ENCODE measurements around the gene SPAG5.
"Not testable (repeated sequence)": the region's sequence is repeated elsewhere in the genome, so short reads cannot be mapped to it uniquely, and the experiment has no call there.

The SPAG5 gene

DNA sequence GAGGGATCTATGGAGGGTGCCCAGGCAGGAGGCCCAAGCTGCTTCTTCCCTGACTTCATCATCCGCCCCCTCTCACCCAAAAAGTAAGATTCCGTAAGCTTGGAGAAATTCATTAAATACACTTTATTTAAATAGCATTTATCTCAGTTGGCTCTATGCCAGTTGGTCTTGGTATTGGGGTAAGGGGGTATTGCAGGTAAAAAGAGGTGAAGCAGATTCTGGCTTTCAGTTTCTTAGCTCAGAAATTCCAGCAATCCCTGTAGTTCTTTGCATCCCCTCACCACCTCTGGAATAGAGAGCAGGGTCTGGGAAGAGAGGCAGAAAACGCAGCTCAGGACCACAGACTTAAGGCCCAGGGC lies 21.4 kb downstream of the SPAG5 start:
- peaks cover 20% of the 10 kb centered on the region for H3F3A ChIP-seq (ENCODE audit: control insufficient read depth, insufficient read depth)
- peaks cover 83% of the 10 kb centered on the region for H3K36me3 ChIP-seq (ENCODE audit: control insufficient read depth, low read length)
- H4K20me1 ChIP-seq (ENCODE audit: control insufficient read depth, insufficient read depth, low read depth, low read length): no peaks in the 10 kb centered on the region
- peak overlapping the region; percentile 72 for H3K4me3 ChIP-seq (ENCODE audit: low read length)
- no peaks in the 10 kb centered on the region for H3K27me3 ChIP-seq (ENCODE audit: control insufficient read depth, low read length)
- peak overlapping the region; percentile 61 for H3K27ac ChIP-seq (ENCODE audit: low read depth, low read length)
- peaks cover 22% of the 10 kb centered on the region for H3K4me1 ChIP-seq (ENCODE audit: control insufficient read depth, low read length)
- peak overlapping the region; percentile 67 for H3K4me2 ChIP-seq (ENCODE audit: low read length)
- no peaks in the 10 kb centered on the region for H3K79me2 ChIP-seq (ENCODE audit: control insufficient read depth, low read length)
- H3K9me2 ChIP-seq (replicated peaks; ENCODE audit: control insufficient read depth, low read length): no peaks in the 10 kb centered on the region
- no peaks in the 10 kb centered on the region for H3K9me3 ChIP-seq (ENCODE audit: control insufficient read depth, insufficient read depth, low read length)
- TF ChIP-seq, protein P1, sequence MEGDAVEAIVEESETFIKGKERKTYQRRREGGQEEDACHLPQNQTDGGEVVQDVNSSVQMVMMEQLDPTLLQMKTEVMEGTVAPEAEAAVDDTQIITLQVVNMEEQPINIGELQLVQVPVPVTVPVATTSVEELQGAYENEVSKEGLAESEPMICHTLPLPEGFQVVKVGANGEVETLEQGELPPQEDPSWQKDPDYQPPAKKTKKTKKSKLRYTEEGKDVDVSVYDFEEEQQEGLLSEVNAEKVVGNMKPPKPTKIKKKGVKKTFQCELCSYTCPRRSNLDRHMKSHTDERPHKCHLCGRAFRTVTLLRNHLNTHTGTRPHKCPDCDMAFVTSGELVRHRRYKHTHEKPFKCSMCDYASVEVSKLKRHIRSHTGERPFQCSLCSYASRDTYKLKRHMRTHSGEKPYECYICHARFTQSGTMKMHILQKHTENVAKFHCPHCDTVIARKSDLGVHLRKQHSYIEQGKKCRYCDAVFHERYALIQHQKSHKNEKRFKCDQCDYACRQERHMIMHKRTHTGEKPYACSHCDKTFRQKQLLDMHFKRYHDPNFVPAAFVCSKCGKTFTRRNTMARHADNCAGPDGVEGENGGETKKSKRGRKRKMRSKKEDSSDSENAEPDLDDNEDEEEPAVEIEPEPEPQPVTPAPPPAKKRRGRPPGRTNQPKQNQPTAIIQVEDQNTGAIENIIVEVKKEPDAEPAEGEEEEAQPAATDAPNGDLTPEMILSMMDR (IDR thresholded peaks at IDR 0.05; ENCODE audit: low read depth, low read length, poor library complexity, severe bottlenecking): no peak
- TF ChIP-seq EZH2phosphoT487 (IDR thresholded peaks at IDR 0.05; ENCODE audit: borderline replicate concordance, low read length): no peak

DNA sequence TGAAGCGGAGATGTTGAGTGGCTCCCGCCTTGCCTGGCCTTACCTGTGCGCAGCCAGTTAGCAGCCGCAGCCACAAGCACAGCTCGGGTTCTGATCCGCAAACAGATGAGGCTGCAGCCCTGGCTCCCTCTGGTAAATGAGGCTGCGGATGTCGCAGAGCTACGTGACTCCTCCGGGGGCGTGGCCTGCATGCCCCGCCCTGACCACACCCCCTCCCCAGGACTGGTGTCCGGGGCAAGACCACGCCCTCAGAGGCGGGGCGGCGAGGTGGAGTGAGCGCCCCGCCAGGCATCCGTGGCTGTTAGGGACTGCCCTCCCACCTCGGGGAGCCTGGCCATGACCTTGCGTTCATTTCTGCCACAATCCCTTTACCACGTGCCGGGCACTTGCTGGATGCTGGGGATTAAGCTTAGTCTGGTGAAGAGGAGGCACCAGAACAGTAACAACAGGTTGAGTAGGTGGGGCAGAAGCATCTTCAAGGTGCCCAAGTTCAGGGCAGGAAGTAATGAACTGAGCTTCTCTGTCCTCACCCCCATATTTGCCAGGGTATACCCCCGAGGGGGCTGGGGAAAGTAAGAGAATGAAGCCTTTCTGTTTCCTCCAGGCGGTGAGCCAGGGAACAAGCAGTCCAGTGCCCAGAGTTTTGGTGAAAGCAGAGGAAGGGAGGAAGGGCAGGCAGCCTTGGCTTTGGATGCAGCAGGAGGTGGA lies 21.9 kb downstream of the SPAG5 start, which contains the start of gene ALDOC:
Gene ALDOC, minus strand, starts transcription at position 138 of the 708 bp plus-strand sequence. CDS start 1,363 bp downstream, outside the sequence.
- Histone ChIP-seq H3K9me3 (ENCODE audit: control insufficient read depth, insufficient read depth, low read length) (no peaks in the 10 kb centered on the region), H3K36me3 (ENCODE audit: control insufficient read depth, low read length) (peaks cover 78% of the 10 kb centered on the region), H3K9me2 (replicated peaks; ENCODE audit: control insufficient read depth, low read length) (no peaks in the 10 kb centered on the region), H4K20me1 (ENCODE audit: control insufficient read depth, insufficient read depth, low read depth, low read length) (no peaks in the 10 kb centered on the region), H3K4me2 (ENCODE audit: low read length) (peak within 1 kb of the TSS; percentile 67), H3K4me3 (ENCODE audit: low read length) (peak within 1 kb of the TSS; percentile 72), H3K27me3 (ENCODE audit: control insufficient read depth, low read length) (no peaks in the 10 kb centered on the region), H3K4me1 (ENCODE audit: control insufficient read depth, low read length) (peaks cover 28% of the 10 kb centered on the region), H3K79me2 (ENCODE audit: control insufficient read depth, low read length) (no peaks in the 10 kb centered on the region), H3F3A (ENCODE audit: control insufficient read depth, insufficient read depth) (peaks cover 24% of the 10 kb centered on the region), H3K27ac (ENCODE audit: low read depth, low read length) (peak within 1 kb of the TSS; percentile 61)
- TF ChIP-seq EZH2phosphoT487 (IDR thresholded peaks at IDR 0.05; ENCODE audit: borderline replicate concordance, low read length): no peak
- TF ChIP-seq, protein P1 (IDR thresholded peaks at IDR 0.05; ENCODE audit: low read depth, low read length, poor library complexity, severe bottlenecking): no peak

DNA sequence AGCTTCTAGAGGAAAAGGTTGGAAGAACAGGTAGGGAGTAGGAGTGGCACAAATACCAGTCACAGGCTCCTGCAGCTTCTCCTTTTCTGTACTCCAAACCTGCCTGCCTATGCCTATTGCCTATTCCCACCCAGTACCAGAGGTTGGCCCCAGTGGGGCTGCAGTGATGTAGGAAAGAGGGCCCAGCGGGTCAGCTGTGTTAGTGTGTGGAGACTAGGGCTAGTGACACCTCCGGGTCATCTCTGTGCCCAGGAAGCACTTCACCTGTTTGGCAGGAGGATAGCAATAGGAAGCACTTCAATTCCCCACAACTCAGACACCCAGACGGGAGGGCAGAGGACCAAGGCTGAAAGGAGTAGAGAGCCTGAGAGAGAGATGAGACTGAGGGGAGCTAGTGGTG lies 22.8 kb downstream of the SPAG5 start:
- not testable (repeated sequence) for H3K9me3 ChIP-seq (ENCODE audit: control insufficient read depth, insufficient read depth, low read length); H3K27me3 ChIP-seq (ENCODE audit: control insufficient read depth, low read length); H4K20me1 ChIP-seq (ENCODE audit: control insufficient read depth, insufficient read depth, low read depth, low read length); H3K79me2 ChIP-seq (ENCODE audit: control insufficient read depth, low read length); H3K27ac ChIP-seq (ENCODE audit: low read depth, low read length); H3K9me2 ChIP-seq (replicated peaks; ENCODE audit: control insufficient read depth, low read length)
- peak overlapping the region; percentile 68 for H3K4me3 ChIP-seq (ENCODE audit: low read length)
- peak overlapping the region; percentile 61 for H3K4me2 ChIP-seq (ENCODE audit: low read length)
- peaks cover 77% of the 10 kb centered on the region for H3K36me3 ChIP-seq (ENCODE audit: control insufficient read depth, low read length)
- H3K4me1 ChIP-seq (ENCODE audit: control insufficient read depth, low read length): peaks cover 30% of the 10 kb centered on the region
- peaks cover 24% of the 10 kb centered on the region for H3F3A ChIP-seq (ENCODE audit: control insufficient read depth, insufficient read depth)

DNA sequence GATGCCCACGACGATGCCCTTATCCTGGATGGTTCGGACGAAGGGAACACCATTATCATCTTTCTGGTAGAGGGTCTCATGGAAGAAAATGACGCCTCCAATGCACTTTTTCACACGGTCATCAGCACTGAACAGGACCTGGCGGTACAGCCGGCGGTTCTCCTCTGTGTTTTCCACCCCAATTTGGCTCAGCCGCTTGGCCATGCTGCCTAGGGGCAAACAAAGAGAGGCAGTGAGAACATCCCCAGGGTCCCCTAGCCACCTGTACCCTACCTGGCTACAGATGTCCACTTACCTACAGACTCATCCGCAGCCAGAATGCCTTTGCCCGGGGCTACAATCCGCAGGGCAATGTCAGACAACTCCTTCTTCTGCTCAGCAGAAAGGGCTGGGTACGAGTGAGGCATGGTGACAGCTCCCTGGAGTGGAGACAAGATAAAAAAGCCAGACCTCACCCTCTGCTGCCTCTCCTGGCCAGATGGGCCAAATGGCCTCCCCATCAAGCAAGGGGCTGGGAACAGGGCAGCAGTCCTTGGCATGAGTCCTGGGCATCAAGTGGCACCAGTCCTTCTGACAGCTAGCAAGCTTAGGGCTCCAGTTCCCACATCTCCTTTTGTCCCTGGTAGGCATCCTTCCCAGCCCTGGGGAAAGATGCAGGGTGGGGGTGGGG lies 23.6 kb downstream of the SPAG5 start:
- Histone ChIP-seq H3K27me3 (ENCODE audit: control insufficient read depth, low read length) (no peaks in the 10 kb centered on the region), H3K79me2 (ENCODE audit: control insufficient read depth, low read length) (peaks cover 9% of the 10 kb centered on the region), H3K36me3 (ENCODE audit: control insufficient read depth, low read length) (peaks cover 72% of the 10 kb centered on the region), H3K27ac (ENCODE audit: low read depth, low read length) (no peak overlapping the region), H3K4me3 (ENCODE audit: low read length) (peak overlapping the region; percentile 68), H3F3A (ENCODE audit: control insufficient read depth, insufficient read depth) (peaks cover 17% of the 10 kb centered on the region), H3K9me2 (replicated peaks; ENCODE audit: control insufficient read depth, low read length) (no peaks in the 10 kb centered on the region), H3K4me1 (ENCODE audit: control insufficient read depth, low read length) (peaks cover 35% of the 10 kb centered on the region), H3K4me2 (ENCODE audit: low read length) (peak overlapping the region; percentile 61), H4K20me1 (ENCODE audit: control insufficient read depth, insufficient read depth, low read depth, low read length) (no peaks in the 10 kb centered on the region), H3K9me3 (ENCODE audit: control insufficient read depth, insufficient read depth, low read length) (no peaks in the 10 kb centered on the region)
- TF ChIP-seq, protein P1 (IDR thresholded peaks at IDR 0.05; ENCODE audit: low read depth, low read length, poor library complexity, severe bottlenecking): peak; percentile 8
- TF ChIP-seq EZH2phosphoT487 (IDR thresholded peaks at IDR 0.05; ENCODE audit: borderline replicate concordance, low read length): no peak

All from DOHH2 (cell line).